MM.1S (cell line): ENCODE data around the gene S100A6.

Source experiments
- CTCF ChIP-seq: fragments of 300-600 bp; sonication (generic); IDR thresholded peaks from 2 replicates; pipeline ENCODE4 v1.5.1; 2016; ENCODE audit warnings: antibody characterized with exemption, low read length, mixed read lengths
- EZH2 ChIP-seq: fragments of 300-600 bp; sonication (generic); optimal IDR thresholded peaks from 2 replicates; pipeline ENCODE3; 2017; ENCODE audit warnings: low read depth, mild to moderate bottlenecking, antibody characterized with exemption, low read length, mixed read lengths
- EZH2phosphoT487 ChIP-seq: fragments of 300-600 bp; sonication (generic); IDR thresholded peaks from 2 replicates; pipeline ENCODE4 v1.6.1; 2018; ENCODE audit warnings: antibody characterized with exemption, low read length

GRCh38 chr1:153546371-153546770 lies 10.6 kb upstream of the S100A6 start:
- TF ChIP-seq CTCF (no peak), EZH2 (no peak), EZH2phosphoT487 (no peak)
